ENCODE measurements around the gene DGKZ. TPM values are rescaled to one million over a fixed set of nuclear protein-coding genes. Genes with fewer than 3 reads are reported as not detected.

DGKZ gene
- total RNA-seq, 4 donors from 2014 or later: 13.5 to 55.3 (median 42.8) TPM

- no peaks in the 10 kb centered on the region for H3K9me3 ChIP-seq
- no peak overlapping the region for H3K4me3 ChIP-seq
- H3K27me3 ChIP-seq: peaks cover 3 to 9% of the 10 kb centered on the region in 2 donors
- no peak overlapping the region for H3K27ac ChIP-seq
- H3K4me1 ChIP-seq: peaks cover 0 to 13% of the 10 kb centered on the region in 2 donors
- intact Hi-C loops (cut with DNase I; ENCODE audit: low total_unique reads): no loop called here
- no peaks in the 10 kb centered on the region for H3K36me3 ChIP-seq
- TF ChIP-seq, protein P1, sequence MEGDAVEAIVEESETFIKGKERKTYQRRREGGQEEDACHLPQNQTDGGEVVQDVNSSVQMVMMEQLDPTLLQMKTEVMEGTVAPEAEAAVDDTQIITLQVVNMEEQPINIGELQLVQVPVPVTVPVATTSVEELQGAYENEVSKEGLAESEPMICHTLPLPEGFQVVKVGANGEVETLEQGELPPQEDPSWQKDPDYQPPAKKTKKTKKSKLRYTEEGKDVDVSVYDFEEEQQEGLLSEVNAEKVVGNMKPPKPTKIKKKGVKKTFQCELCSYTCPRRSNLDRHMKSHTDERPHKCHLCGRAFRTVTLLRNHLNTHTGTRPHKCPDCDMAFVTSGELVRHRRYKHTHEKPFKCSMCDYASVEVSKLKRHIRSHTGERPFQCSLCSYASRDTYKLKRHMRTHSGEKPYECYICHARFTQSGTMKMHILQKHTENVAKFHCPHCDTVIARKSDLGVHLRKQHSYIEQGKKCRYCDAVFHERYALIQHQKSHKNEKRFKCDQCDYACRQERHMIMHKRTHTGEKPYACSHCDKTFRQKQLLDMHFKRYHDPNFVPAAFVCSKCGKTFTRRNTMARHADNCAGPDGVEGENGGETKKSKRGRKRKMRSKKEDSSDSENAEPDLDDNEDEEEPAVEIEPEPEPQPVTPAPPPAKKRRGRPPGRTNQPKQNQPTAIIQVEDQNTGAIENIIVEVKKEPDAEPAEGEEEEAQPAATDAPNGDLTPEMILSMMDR (IDR thresholded peaks at IDR 0.05): no peak
- TF ChIP-seq POLR2A (IDR thresholded peaks at IDR 0.05): no peak
- DNase-seq: no peak
Measured at GRCh38 chr11:46327829-46328228, 19.4 kb upstream of the DGKZ start.

GRCh38 chr11:46330154-46330553 lies 17.1 kb upstream of the DGKZ start:
- peaks cover 3 to 14% of the 10 kb centered on the region in 2 donors for H3K27me3 ChIP-seq
- no peaks in the 10 kb centered on the region for H3K9me3 ChIP-seq
- no peak overlapping the region for H3K27ac ChIP-seq
- TF ChIP-seq, protein P1 (IDR thresholded peaks at IDR 0.05): no peak
- no peak for TF ChIP-seq POLR2A (IDR thresholded peaks at IDR 0.05)
- intact Hi-C loops (cut with DNase I; ENCODE audit: low total_unique reads): no loop called here
- H3K4me3 ChIP-seq: no peak overlapping the region
- DNase-seq: no peak
- no peaks in the 10 kb centered on the region for H3K36me3 ChIP-seq
- peaks cover 0 to 19% of the 10 kb centered on the region in 2 donors for H3K4me1 ChIP-seq

- TF ChIP-seq, protein P1 (IDR thresholded peaks at IDR 0.05): no peak
- TF ChIP-seq POLR2A (IDR thresholded peaks at IDR 0.05): no peak
- Histone ChIP-seq H3K27ac (no peak overlapping the region), H3K9me3 (no peaks in the 10 kb centered on the region), H3K4me3 (no peak overlapping the region), H3K27me3 (peaks cover 3 to 14% of the 10 kb centered on the region in 2 donors), H3K36me3 (no peaks in the 10 kb centered on the region), H3K4me1 (peaks cover 0 to 19% of the 10 kb centered on the region in 2 donors)
- DNase-seq: no peak
- intact Hi-C loops (cut with DNase I; ENCODE audit: low total_unique reads): no loop called here
Measured at GRCh38 chr11:46330563-46331281, 16.5 kb upstream of the DGKZ start.

GRCh38 chr11:46331282-46331984 lies 15.8 kb upstream of the DGKZ start:
- H3K9me3 ChIP-seq: no peaks in the 10 kb centered on the region
- DNase-seq: no peak
- no peak overlapping the region for H3K27ac ChIP-seq
- peaks cover 0 to 19% of the 10 kb centered on the region in 2 donors for H3K4me1 ChIP-seq
- H3K4me3 ChIP-seq: no peak overlapping the region
- peaks cover 3 to 14% of the 10 kb centered on the region in 2 donors for H3K27me3 ChIP-seq
- no peaks in the 10 kb centered on the region for H3K36me3 ChIP-seq
- intact Hi-C loops (cut with DNase I; ENCODE audit: low total_unique reads): no loop called here
- TF ChIP-seq, protein P1 (IDR thresholded peaks at IDR 0.05): no peak
- TF ChIP-seq POLR2A (IDR thresholded peaks at IDR 0.05): no peak

GRCh38 chr11:46332093-46332567 lies 15.1 kb upstream of the DGKZ start:
- intact Hi-C loops (cut with DNase I; ENCODE audit: low total_unique reads): no loop called here
- no peaks in the 10 kb centered on the region for H3K36me3 ChIP-seq
- no peaks in the 10 kb centered on the region for H3K9me3 ChIP-seq
- H3K27ac ChIP-seq: no peak overlapping the region
- DNase-seq: no peak
- peaks cover 3 to 14% of the 10 kb centered on the region in 2 donors for H3K27me3 ChIP-seq
- H3K4me1 ChIP-seq: peaks cover 0 to 19% of the 10 kb centered on the region in 2 donors
- TF ChIP-seq, protein P1 (IDR thresholded peaks at IDR 0.05): no peak
- TF ChIP-seq POLR2A (IDR thresholded peaks at IDR 0.05): no peak
- no peak overlapping the region for H3K4me3 ChIP-seq
